OCI-LY1 (cell line): ENCODE measurements around the gene CNTN5.

Experiments used
- H2AFZ ChIP-seq: fragments of 200-600 bp; sonication (generic), shearing (Covaris generic); 2 replicates; pipeline ENCODE4 v1.6.0; 2014; ENCODE audit warnings: antibody characterized with exemption, mild to moderate bottlenecking, low read length
- H3F3A ChIP-seq: fragments of 200-600 bp; sonication (generic), shearing (Covaris generic); 2 replicates; pipeline ENCODE4 v1.6.0; 2014; ENCODE audit warnings: mild to moderate bottlenecking, antibody characterized with exemption, low read length, moderate library complexity; ENCODE audit not compliant: insufficient read depth
- H3K27ac ChIP-seq: fragments of 200-600 bp; sonication (generic); 2 replicates; pipeline ENCODE4 v1.5.1; 2014; ENCODE audit warnings: low read length, mixed run types, mild to moderate bottlenecking, low read depth; ENCODE audit not compliant: poor library complexity, severe bottlenecking
- H3K27me3 ChIP-seq: fragments of 200-600 bp; sonication (generic); 2 replicates; pipeline ENCODE4 v1.6.0; 2014; ENCODE audit warnings: antibody characterized with exemption, mild to moderate bottlenecking, low read length, moderate library complexity; ENCODE audit not compliant: insufficient read depth
- H3K36me3 ChIP-seq: fragments of 200-600 bp; sonication (generic); 2 replicates; pipeline ENCODE4 v1.6.1; 2014; ENCODE audit warnings: mild to moderate bottlenecking, antibody characterized with exemption, low read length, moderate library complexity, mixed read lengths; ENCODE audit not compliant: insufficient read depth
- H3K4me1 ChIP-seq: fragments of 200-600 bp; sonication (generic); 2 replicates; pipeline ENCODE4 v1.5.1; 2014; ENCODE audit warnings: mild to moderate bottlenecking, low read length, moderate library complexity; ENCODE audit not compliant: insufficient read depth, severe bottlenecking
- H3K4me2 ChIP-seq: fragments of 200-600 bp; sonication (generic), shearing (Covaris generic); 2 replicates; pipeline ENCODE4 v1.6.1; 2014; ENCODE audit warnings: low read length
- H3K4me3 ChIP-seq: fragments of 200-600 bp; sonication (generic); 2 replicates; pipeline ENCODE4 v1.5.1; 2014; ENCODE audit warnings: low read length, low read depth, mild to moderate bottlenecking, mixed read lengths; ENCODE audit not compliant: poor library complexity, severe bottlenecking
- H3K79me2 ChIP-seq: fragments of 200-600 bp; shearing (Covaris generic); 2 replicates; pipeline ENCODE4 v1.6.1; 2016; ENCODE audit warnings: mixed run types, low read length, mixed read lengths; ENCODE audit not compliant: insufficient read depth
- H3K9ac ChIP-seq: fragments of 200-600 bp; sonication (generic), shearing (Covaris generic); 2 replicates; pipeline ENCODE4 v1.6.1; 2014; ENCODE audit warnings: mild to moderate bottlenecking, low read length, mixed read lengths
- H3K9me2 ChIP-seq: fragments of 200-600 bp; sonication (generic), shearing (Covaris generic); 2 replicates; pipeline ENCODE4 v1.6.1; 2014; ENCODE audit warnings: low read depth, mild to moderate bottlenecking, low read length, mixed read lengths
- H3K9me3 ChIP-seq: fragments of 200-600 bp; shearing (Covaris generic); 2 replicates; pipeline ENCODE4 v1.6.1; 2014; ENCODE audit warnings: low read length, mixed read lengths
- H4K20me1 ChIP-seq: fragments of 200-600 bp; sonication (generic), shearing (Covaris generic); 2 replicates; pipeline ENCODE4 v1.6.0; 2016; ENCODE audit warnings: mild to moderate bottlenecking, low read length; ENCODE audit not compliant: insufficient read depth
- EZH2 ChIP-seq: fragments of 200-600 bp; sonication (generic), shearing (Covaris generic); IDR thresholded peaks from 2 replicates; pipeline ENCODE4 v1.8.0; 2017; ENCODE audit warnings: borderline replicate concordance, mixed run types, mild to moderate bottlenecking, antibody characterized with exemption, low read length, moderate library complexity, mixed read lengths
- TF ChIP-seq, protein P1 (sequence below): fragments of 200-600 bp; sonication (generic), shearing (Covaris generic); IDR thresholded peaks from 2 replicates; pipeline ENCODE4 v1.5.1; 2017; ENCODE audit warnings: mild to moderate bottlenecking, antibody characterized with exemption, low read length, moderate library complexity, mixed read lengths

CNTN5 gene

GRCh38 chr11:100208207-100208606 lies 1187.5 kb downstream of the CNTN5 start:
- H4K20me1 ChIP-seq, result no peaks in the 10 kb centered on the region
- H3K27me3 ChIP-seq, result no peaks in the 10 kb centered on the region

GRCh38 chr11:100214791-100215190 lies 1194.0 kb downstream of the CNTN5 start:
- H3K27me3 ChIP-seq, result no peaks in the 10 kb centered on the region
- no peak overlapping the region for H3K9ac ChIP-seq
- H3K36me3 ChIP-seq, result no peaks in the 10 kb centered on the region
- no peaks in the 10 kb centered on the region for H3K79me2 ChIP-seq
- H3K4me3 ChIP-seq, result no peak overlapping the region
- no peaks in the 10 kb centered on the region for H3K4me1 ChIP-seq
- TF ChIP-seq, protein P1, sequence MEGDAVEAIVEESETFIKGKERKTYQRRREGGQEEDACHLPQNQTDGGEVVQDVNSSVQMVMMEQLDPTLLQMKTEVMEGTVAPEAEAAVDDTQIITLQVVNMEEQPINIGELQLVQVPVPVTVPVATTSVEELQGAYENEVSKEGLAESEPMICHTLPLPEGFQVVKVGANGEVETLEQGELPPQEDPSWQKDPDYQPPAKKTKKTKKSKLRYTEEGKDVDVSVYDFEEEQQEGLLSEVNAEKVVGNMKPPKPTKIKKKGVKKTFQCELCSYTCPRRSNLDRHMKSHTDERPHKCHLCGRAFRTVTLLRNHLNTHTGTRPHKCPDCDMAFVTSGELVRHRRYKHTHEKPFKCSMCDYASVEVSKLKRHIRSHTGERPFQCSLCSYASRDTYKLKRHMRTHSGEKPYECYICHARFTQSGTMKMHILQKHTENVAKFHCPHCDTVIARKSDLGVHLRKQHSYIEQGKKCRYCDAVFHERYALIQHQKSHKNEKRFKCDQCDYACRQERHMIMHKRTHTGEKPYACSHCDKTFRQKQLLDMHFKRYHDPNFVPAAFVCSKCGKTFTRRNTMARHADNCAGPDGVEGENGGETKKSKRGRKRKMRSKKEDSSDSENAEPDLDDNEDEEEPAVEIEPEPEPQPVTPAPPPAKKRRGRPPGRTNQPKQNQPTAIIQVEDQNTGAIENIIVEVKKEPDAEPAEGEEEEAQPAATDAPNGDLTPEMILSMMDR, result no peak
- TF ChIP-seq EZH2, result no peak
- H2AFZ ChIP-seq, result no peak overlapping the region
- no peaks in the 10 kb centered on the region for H4K20me1 ChIP-seq
- no peak overlapping the region for H3K4me2 ChIP-seq
- no peaks in the 10 kb centered on the region for H3K9me3 ChIP-seq
- H3K9me2 ChIP-seq, result no peaks in the 10 kb centered on the region
- H3K27ac ChIP-seq, result no peak overlapping the region
- no peaks in the 10 kb centered on the region for H3F3A ChIP-seq

More at GRCh38 chr11:100208207-100208606, 1187.5 kb downstream of the CNTN5 start:
- TF ChIP-seq, protein P1, result no peak
- no peak for TF ChIP-seq EZH2
- Histone ChIP-seq H3K27ac (no peak overlapping the region), H3K9ac (no peak overlapping the region), H3K36me3 (no peaks in the 10 kb centered on the region), H3K9me2 (no peaks in the 10 kb centered on the region), H3K79me2 (no peaks in the 10 kb centered on the region), H3K4me3 (no peak overlapping the region), H2AFZ (no peak overlapping the region), H3F3A (no peaks in the 10 kb centered on the region), H3K9me3 (no peaks in the 10 kb centered on the region), H3K4me1 (no peaks in the 10 kb centered on the region), H3K4me2 (no peak overlapping the region)

DNA sequence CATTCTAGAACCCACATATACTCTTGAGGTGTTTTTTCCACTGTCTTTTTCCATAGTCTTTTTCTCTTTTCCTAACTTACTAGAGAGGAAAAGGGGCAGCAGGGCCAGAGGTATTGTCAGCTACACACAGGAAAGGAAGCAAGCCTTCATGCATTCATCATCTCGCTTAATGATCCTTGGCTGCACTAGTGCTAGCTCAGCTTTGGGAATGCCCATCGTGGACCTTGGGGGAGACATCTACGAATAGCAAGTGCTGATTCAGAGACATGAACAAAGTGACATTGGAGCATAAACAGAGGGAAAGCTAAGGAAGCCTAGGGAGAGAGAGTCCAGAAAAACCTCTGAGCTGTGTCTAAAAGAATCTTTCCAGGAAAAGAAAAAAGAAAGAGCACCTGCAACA lies 1200.1 kb downstream of the CNTN5 start:
- H3K9me3 ChIP-seq, result no peaks in the 10 kb centered on the region
- H3K9ac ChIP-seq, result no peak overlapping the region
- H3K4me1 ChIP-seq, result no peaks in the 10 kb centered on the region
- H3F3A ChIP-seq, result no peaks in the 10 kb centered on the region
- no peak overlapping the region for H3K4me2 ChIP-seq
- no peaks in the 10 kb centered on the region for H3K9me2 ChIP-seq
- no peak overlapping the region for H3K4me3 ChIP-seq
- no peak overlapping the region for H2AFZ ChIP-seq
- H3K27me3 ChIP-seq, result no peaks in the 10 kb centered on the region
- H4K20me1 ChIP-seq, result no peaks in the 10 kb centered on the region
- H3K36me3 ChIP-seq, result no peaks in the 10 kb centered on the region
- TF ChIP-seq EZH2, result no peak
- TF ChIP-seq, protein P1, result no peak
- no peak overlapping the region for H3K27ac ChIP-seq
- no peaks in the 10 kb centered on the region for H3K79me2 ChIP-seq
